OCI-LY3 (cell line): ENCODE results near the gene PHPT1.

ENCODE experiments used
- H2AFZ ChIP-seq: fragments of 200-600, 300-600 bp; shearing (Covaris generic); 2 replicates; pipeline ENCODE4 v1.6.0; 2014; ENCODE audit warnings: antibody characterized with exemption, low read depth, low read length
- H3K27ac ChIP-seq: fragments of 200-600, 300-600 bp; sonication (generic); 2 replicates; pipeline ENCODE4 v1.5.1; 2014; ENCODE audit warnings: mild to moderate bottlenecking, low read length, moderate library complexity, mixed read lengths
- H3K27me3 ChIP-seq: fragments of 200-600, 300-600 bp; sonication (generic); 2 replicates; pipeline ENCODE4 v1.6.1; 2014; ENCODE audit warnings: low read depth, low read length, mixed read lengths
- H3K36me3 ChIP-seq: fragments of 200-600, 300-600 bp; sonication (generic); replicated peaks from 2 replicates; pipeline ENCODE3; 2014; ENCODE audit warnings: low read depth, low read length, mixed read lengths
- H3K4me1 ChIP-seq: fragments of 300-600, 200-600 bp; sonication (generic); 2 replicates; pipeline ENCODE4 v1.6.1; 2014; ENCODE audit warnings: low read length, mixed read lengths
- H3K4me2 ChIP-seq: fragments of 200-600, 300-600 bp; sonication (generic); 2 replicates; pipeline ENCODE4 v1.6.1; 2014; ENCODE audit warnings: low read length, mixed read lengths
- H3K4me3 ChIP-seq: fragments of 300-600, 200-600 bp; sonication (generic); 2 replicates; pipeline ENCODE4 v1.5.1; 2014; ENCODE audit warnings: antibody characterized with exemption, mild to moderate bottlenecking, low read length, moderate library complexity
- H3K79me2 ChIP-seq: fragments of 300-600, 200-600 bp; shearing (Covaris generic); 2 replicates; pipeline ENCODE4 v1.6.1; 2014; ENCODE audit warnings: mild to moderate bottlenecking, low read length, mixed read lengths
- H3K9ac ChIP-seq: fragments of 300-600, 200-600 bp; shearing (Covaris generic); 2 replicates; pipeline ENCODE4 v1.6.0; 2014; ENCODE audit warnings: mild to moderate bottlenecking, low read length, moderate library complexity
- H3K9me3 ChIP-seq: fragments of 200-600, 300-600 bp; shearing (Covaris generic); 2 replicates; pipeline ENCODE4 v1.6.1; 2014; ENCODE audit warnings: low read length, mixed read lengths; ENCODE audit not compliant: insufficient read depth
- H4K20me1 ChIP-seq: fragments of 200-600, 300-600 bp; sonication (generic); 2 replicates; pipeline ENCODE4 v1.6.1; 2016; ENCODE audit warnings: low read length, mixed read lengths; ENCODE audit not compliant: insufficient read depth
- EZH2phosphoT487 ChIP-seq: fragments of 200-600 bp; shearing (Covaris generic); IDR thresholded peaks from 2 replicates; pipeline ENCODE4 v1.6.1; 2018; ENCODE audit warnings: antibody characterized with exemption, mixed run types, low read depth
- TF ChIP-seq, protein P1 (sequence below): fragments of 200-600, 300-600 bp; sonication (generic); IDR thresholded peaks from 2 replicates; pipeline ENCODE4 v1.5.1; 2014; ENCODE audit warnings: antibody characterized with exemption, low read length, low read depth

The PHPT1 gene

GRCh38 chr9:136826188-136826541, 23.0 kb upstream of the PHPT1 start:
- Histone ChIP-seq H3K79me2 (peaks cover 13% of the 10 kb centered on the region), H2AFZ (no peak overlapping the region), H3K4me1 (no peaks in the 10 kb centered on the region), H3K4me2 (no peak overlapping the region), H4K20me1 (0 out of 2 replicates have a peak, but pooled peaks cover 5% of the 10 kb centered on the region), H3K27ac (no peak overlapping the region), H3K36me3 (peaks cover 36% of the 10 kb centered on the region), H3K9ac (no peak overlapping the region), H3K9me3 (no peaks in the 10 kb centered on the region), H3K4me3 (no peak overlapping the region), H3K27me3 (no peaks in the 10 kb centered on the region)
- TF ChIP-seq EZH2phosphoT487: no peak
- TF ChIP-seq, protein P1, sequence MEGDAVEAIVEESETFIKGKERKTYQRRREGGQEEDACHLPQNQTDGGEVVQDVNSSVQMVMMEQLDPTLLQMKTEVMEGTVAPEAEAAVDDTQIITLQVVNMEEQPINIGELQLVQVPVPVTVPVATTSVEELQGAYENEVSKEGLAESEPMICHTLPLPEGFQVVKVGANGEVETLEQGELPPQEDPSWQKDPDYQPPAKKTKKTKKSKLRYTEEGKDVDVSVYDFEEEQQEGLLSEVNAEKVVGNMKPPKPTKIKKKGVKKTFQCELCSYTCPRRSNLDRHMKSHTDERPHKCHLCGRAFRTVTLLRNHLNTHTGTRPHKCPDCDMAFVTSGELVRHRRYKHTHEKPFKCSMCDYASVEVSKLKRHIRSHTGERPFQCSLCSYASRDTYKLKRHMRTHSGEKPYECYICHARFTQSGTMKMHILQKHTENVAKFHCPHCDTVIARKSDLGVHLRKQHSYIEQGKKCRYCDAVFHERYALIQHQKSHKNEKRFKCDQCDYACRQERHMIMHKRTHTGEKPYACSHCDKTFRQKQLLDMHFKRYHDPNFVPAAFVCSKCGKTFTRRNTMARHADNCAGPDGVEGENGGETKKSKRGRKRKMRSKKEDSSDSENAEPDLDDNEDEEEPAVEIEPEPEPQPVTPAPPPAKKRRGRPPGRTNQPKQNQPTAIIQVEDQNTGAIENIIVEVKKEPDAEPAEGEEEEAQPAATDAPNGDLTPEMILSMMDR: no peak

DNA sequence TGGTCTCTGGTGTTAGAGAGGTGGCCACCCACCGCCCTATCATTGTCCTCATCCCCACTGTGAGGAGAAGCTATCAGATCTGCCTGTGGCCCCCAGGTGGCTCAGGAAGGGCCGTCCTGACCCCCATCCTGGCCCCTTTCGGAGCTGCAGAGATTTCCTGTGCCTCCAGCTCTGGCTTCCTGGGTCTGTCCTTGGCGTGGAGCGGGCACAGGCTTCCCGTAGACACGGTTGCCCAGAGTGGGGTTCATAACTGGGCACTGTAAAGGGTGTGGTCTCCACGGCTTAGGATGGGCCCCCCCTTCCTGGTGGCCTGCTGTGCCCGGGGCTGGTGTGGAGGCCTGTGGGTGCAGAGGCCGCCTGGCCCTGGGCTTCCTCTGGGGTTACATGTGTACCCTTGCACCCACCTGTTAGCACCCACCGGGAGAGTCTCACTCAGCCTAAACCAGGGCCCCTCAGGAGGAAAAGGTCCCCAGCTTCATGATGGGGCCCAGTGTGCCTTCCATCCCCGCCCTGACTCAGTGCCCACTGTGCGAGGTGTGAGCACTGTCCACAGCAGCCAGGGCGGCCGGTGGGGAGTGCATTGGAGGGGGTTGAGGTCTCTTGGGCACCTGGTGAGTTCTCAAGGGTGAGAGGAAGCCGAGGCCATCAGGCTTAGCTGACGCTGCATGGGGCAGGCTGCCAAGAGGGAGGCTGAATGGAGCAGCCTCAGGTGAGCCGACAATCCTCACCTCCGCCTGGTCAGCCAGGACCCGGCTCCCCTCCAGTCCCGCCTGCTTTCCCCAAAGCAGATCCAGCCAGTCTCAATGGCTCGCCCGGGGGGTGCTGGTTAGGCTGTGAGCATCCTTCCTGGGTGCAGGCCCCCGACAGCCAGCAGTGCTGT, 22.3 kb upstream of the PHPT1 start:
- Histone ChIP-seq H3K9ac (no peak overlapping the region), H3K4me2 (no peak overlapping the region), H3K79me2 (peaks cover 5% of the 10 kb centered on the region), H3K4me3 (no peak overlapping the region), H4K20me1 (0 out of 2 replicates have a peak, but pooled peaks cover 2% of the 10 kb centered on the region), H3K4me1 (no peaks in the 10 kb centered on the region), H3K36me3 (peaks cover 36% of the 10 kb centered on the region), H2AFZ (no peak overlapping the region), H3K27me3 (no peaks in the 10 kb centered on the region), H3K9me3 (no peaks in the 10 kb centered on the region), H3K27ac (no peak overlapping the region)
- TF ChIP-seq, protein P1: no peak
- no peak for TF ChIP-seq EZH2phosphoT487

DNA sequence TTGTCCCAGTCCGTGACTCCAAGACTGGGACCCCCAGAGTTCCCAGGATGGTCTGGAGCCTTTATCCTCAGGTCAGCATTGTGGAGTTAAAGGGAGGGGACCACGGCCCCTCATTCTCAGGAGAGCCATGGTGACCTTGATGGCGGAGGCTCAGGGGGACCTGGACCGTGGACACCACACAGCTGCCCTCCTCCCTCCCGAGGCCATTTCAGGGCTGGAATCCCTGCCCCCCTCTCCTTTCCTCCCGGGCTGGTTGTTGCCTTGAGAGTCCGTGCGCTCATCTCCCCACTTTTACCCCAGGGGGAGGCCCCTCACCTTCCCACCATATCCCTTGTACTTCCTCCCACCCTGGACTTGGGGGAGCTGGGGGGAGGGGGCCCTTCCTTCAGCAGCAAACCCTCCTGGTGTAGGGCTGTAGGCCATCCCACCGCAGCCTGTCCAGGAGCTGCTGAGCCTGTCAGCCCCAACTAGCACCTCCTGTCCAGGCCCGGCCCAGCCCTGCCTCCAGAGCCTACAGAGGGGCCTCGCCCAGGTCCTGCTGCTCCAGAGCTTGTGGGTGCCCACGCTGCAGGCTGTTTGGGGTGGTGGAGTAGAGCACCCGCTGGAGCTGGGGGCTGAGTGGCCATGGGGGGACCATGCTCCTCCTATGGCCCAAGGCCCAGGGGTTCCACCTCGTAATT, 21.3 kb upstream of the PHPT1 start:
- Histone ChIP-seq H3K36me3 (peaks cover 41% of the 10 kb centered on the region), H3K4me2 (no peak overlapping the region), H3K9me3 (no peaks in the 10 kb centered on the region), H4K20me1 (no peaks in the 10 kb centered on the region), H3K4me1 (no peaks in the 10 kb centered on the region), H3K27me3 (no peaks in the 10 kb centered on the region), H2AFZ (no peak overlapping the region), H3K9ac (no peak overlapping the region), H3K79me2 (no peaks in the 10 kb centered on the region), H3K27ac (no peak overlapping the region), H3K4me3 (no peak overlapping the region)
- TF ChIP-seq EZH2phosphoT487: no peak
- TF ChIP-seq, protein P1: no peak

DNA sequence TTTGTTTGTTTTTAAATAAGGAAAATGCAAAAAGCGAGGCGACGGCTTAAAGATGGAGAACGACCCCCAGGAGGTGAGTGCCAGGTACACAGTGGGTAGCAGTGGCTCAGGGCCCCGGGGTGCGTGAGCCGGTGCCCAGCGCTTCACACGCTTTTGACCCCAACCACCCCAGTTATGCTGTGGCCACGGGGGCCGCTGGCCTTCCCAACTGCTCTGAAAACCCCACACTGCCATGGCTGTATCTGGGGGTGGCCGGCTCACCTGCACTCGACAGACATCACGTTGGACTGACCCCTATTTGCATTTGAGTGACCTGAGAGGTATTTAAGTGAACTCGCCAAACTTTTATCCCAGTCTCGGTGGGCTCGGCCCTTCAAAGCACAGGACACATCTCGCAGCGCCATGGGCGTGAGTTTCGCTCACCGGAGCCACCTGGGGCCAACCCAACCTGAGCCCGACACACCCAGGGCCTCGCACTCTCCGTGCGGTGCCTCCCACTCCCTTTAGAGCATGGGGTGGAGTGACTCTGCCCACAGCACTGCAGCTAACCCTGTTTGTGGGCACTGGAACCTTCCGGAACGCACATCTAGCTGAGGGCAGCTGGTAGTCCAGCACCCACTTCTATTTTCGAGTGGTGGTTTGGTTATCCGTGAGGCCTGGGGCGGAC, 20.6 kb upstream of the PHPT1 start:
- H3K4me3 ChIP-seq: no peak overlapping the region
- no peaks in the 10 kb centered on the region for H4K20me1 ChIP-seq
- H3K27me3 ChIP-seq: no peaks in the 10 kb centered on the region
- no peak overlapping the region for H3K9ac ChIP-seq
- no peaks in the 10 kb centered on the region for H3K9me3 ChIP-seq
- TF ChIP-seq EZH2phosphoT487: no peak
- TF ChIP-seq, protein P1: no peak
- H3K4me1 ChIP-seq: no peaks in the 10 kb centered on the region
- H3K79me2 ChIP-seq: no peaks in the 10 kb centered on the region
- H2AFZ ChIP-seq: no peak overlapping the region
- no peak overlapping the region for H3K27ac ChIP-seq
- peaks cover 36% of the 10 kb centered on the region for H3K36me3 ChIP-seq
- H3K4me2 ChIP-seq: no peak overlapping the region
